Stomach (tissue), 4 donors: ENCODE measurements around the gene THOP1.

ENCODE experiments used
- CTCF ChIP-seq, 7 experiments: fragments of 450-650 bp in 4 of 7; fragments of 200-600 bp in 3 of 7; sonication (generic) in 3 of 7; IDR thresholded peaks; one replicate each; pipeline ENCODE4 v1.5.1; 2016 to 2019; ENCODE audit warnings: antibody characterized with exemption in 7 of 7, control low read depth in 2 of 7, mild to moderate bottlenecking in 1 of 7
- POLR2AphosphoS5 ChIP-seq, 3 donors: sonication (generic); formaldehyde crosslinking; IDR thresholded peaks; one replicate each; pipeline ENCODE4 v1.6.1; 2016; ENCODE audit warnings: antibody characterized with exemption in 3 of 3

GRCh38 chr19:2802826-2803225 is 17.5 kb downstream of the THOP1 start:
- TF ChIP-seq CTCF (IDR thresholded peaks at IDR 0.05) (no peak), POLR2AphosphoS5 (IDR thresholded peaks at IDR 0.05) (no peak)
